Psoas muscle (tissue), 8 donors: ENCODE results near the gene FGF14. TPM values are rescaled to one million over a fixed set of nuclear protein-coding genes. Genes with fewer than 3 reads are reported as not detected.

Experiments used
- ATAC-seq, 4 donors: fragments of 200-7000 bp; cut with Tn5 transposase; one replicate each; pipeline ENCODE4 v1.9.1; 2020; ENCODE audit warnings: moderate library complexity in 3 of 4, mild to moderate bottlenecking in 2 of 4
- DNase-seq, 2 donors: peaks; one replicate each; pipeline ENCODE4 v3.0.0-alpha.2; 2020
- H3K27ac ChIP-seq: fragments of 200-600 bp; one replicate; pipeline ENCODE4 v1.8.0; 2022
- H3K27me3 ChIP-seq, 3 donors: fragments of 200-600 bp in 1 of 3; one replicate each; pipeline versions ENCODE4 v1.6.1 to v1.8.0; 2013 to 2022; ENCODE audit warnings: low read length in 2 of 3, mild to moderate bottlenecking in 2 of 3, moderate library complexity in 1 of 3; ENCODE audit not compliant: insufficient read depth in 3 of 3
- H3K36me3 ChIP-seq, 2 donors: fragments of 200-600 bp in 1 of 2; one replicate each; pipeline versions ENCODE4 v1.6.1 to v1.8.0; 2013 to 2022; ENCODE audit warnings: low read depth in 1 of 2, mild to moderate bottlenecking in 1 of 2, moderate library complexity in 1 of 2; ENCODE audit not compliant: insufficient read depth in 1 of 2
- H3K4me1 ChIP-seq: fragments of 200-600 bp; one replicate; pipeline ENCODE4 v1.8.0; 2022
- H3K4me3 ChIP-seq: fragments of 200-600 bp; one replicate; pipeline ENCODE4 v1.8.0; 2022; ENCODE audit warnings: mild to moderate bottlenecking
- H3K9me3 ChIP-seq: fragments of 200-600 bp; one replicate; pipeline ENCODE4 v1.8.0; 2022
- CTCF ChIP-seq: fragments of 200-600 bp; IDR thresholded peaks from one replicate; pipeline ENCODE4 v1.8.0; 2022; ENCODE audit warnings: antibody characterized with exemption
- WGBS, 3 donors: extraction: QIAGEN DNeasy Blood & Tissue Kit; methylation state at CpG; one replicate each; pipeline versions ENCODE4 v1.1.6 to v1.1.7; 2013; 5-methylcytosine and 5-hydroxymethylcytosine counted together
- intact Hi-C, 2 donors: fragments of 100-400 bp; cut with DNase I; formaldehyde crosslinking; loops; one replicate each; pipeline versions ENCODE4 v1.11.0 to v1.14.2; 2022
- polyA plus RNA-seq, 3 donors: library from polyadenylated mRNA; stranded (reverse); fragments of 200-250 nt; gene quantifications; one replicate each; pipeline ENCODE4 v1.2.3, GENCODE V29; 2013
- total RNA-seq, 4 donors: library from RNA; stranded (reverse); fragmentation: NEBNext Ultra II Directional in 2 of 4; extraction: Animal tissue kit (Norgen Biotek cat#: 25700) in 2 of 4; gene quantifications; one replicate each; pipeline versions ENCODE4 v1.2.1 to v1.2.4, GENCODE V29; 2021 to 2023
- donor health status: healthy with polysubstance abuse.
- donor health status: DM: no; HTN: no; CAD: no; lungs with moderate emphysema.
- donor health status: Bipolar disorder and iron deficiency.
- donor health status: healthy.
- donor health status: DM: yes; HTN: yes; CAD: no.
- donor health status: DM: no; HTN: no; CAD: no.
- donor health status: DM: no; HTN: no; CAD: no.
- donor health status: DM: yes; HTN: yes; CAD: no.

FGF14 gene
- total and polyA plus RNA-seq, 7 donors = 0.01 to 0.05 (median 0.02) TPM; not detected in 4

- no peak for ATAC-seq
- intact Hi-C loops = no loop called here
- Histone ChIP-seq H3K4me1 (no peaks in the 10 kb centered on the region), H3K9me3 (no peaks in the 10 kb centered on the region), H3K27me3 (no peaks in the 10 kb centered on the region), H3K4me3 (no peak overlapping the region), H3K36me3 (no peaks in the 10 kb centered on the region), H3K27ac (no peak overlapping the region)
- DNase-seq = no peak
- no peak for TF ChIP-seq CTCF
These were observed 617.5 kb downstream of the FGF14 start for GRCh38 chr13:101784313-101784712.

- TF ChIP-seq CTCF = no peak
- no peak for DNase-seq
- H3K9me3 ChIP-seq = no peaks in the 10 kb centered on the region
- no peak overlapping the region for H3K27ac ChIP-seq
- H3K27me3 ChIP-seq = no peaks in the 10 kb centered on the region
- H3K36me3 ChIP-seq = no peaks in the 10 kb centered on the region
- intact Hi-C loops = no loop called here
- no peaks in the 10 kb centered on the region for H3K4me1 ChIP-seq
- no peak for ATAC-seq
- H3K4me3 ChIP-seq = no peak overlapping the region
These were observed 618.3 kb downstream of the FGF14 start for GRCh38 chr13:101783554-101783953.

- no peak overlapping the region for H3K27ac ChIP-seq
- intact Hi-C loops = no loop called here
- H3K4me1 ChIP-seq = no peaks in the 10 kb centered on the region
- H3K9me3 ChIP-seq = no peaks in the 10 kb centered on the region
- H3K4me3 ChIP-seq = no peak overlapping the region
- TF ChIP-seq CTCF = no peak
- H3K27me3 ChIP-seq = no peaks in the 10 kb centered on the region
- H3K36me3 ChIP-seq = no peaks in the 10 kb centered on the region
- DNase-seq (no peak), ATAC-seq (no peak)
These were observed 621.6 kb downstream of the FGF14 start for GRCh38 chr13:101780211-101780610.

- H3K9me3 ChIP-seq = no peaks in the 10 kb centered on the region
- no peak for ATAC-seq
- DNase-seq = no peak
- no peak overlapping the region for H3K27ac ChIP-seq
- H3K4me3 ChIP-seq = no peak overlapping the region
- H3K4me1 ChIP-seq = no peaks in the 10 kb centered on the region
- H3K27me3 ChIP-seq = no peaks in the 10 kb centered on the region
- intact Hi-C loops = no loop called here
- no peak for TF ChIP-seq CTCF
- WGBS, 3 donors = 72 to 76% (median 74%) methylated on average over 4 of the region's 4 CpGs
- H3K36me3 ChIP-seq = no peaks in the 10 kb centered on the region
These were observed 622.7 kb downstream of the FGF14 start for GRCh38 chr13:101779147-101779546.

- H3K27me3 ChIP-seq = no peaks in the 10 kb centered on the region
- no peak overlapping the region for H3K4me3 ChIP-seq
- no peak for DNase-seq
- H3K9me3 ChIP-seq = no peaks in the 10 kb centered on the region
- intact Hi-C loops = no loop called here
- TF ChIP-seq CTCF = no peak
- no peaks in the 10 kb centered on the region for H3K4me1 ChIP-seq
- no peaks in the 10 kb centered on the region for H3K36me3 ChIP-seq
- WGBS, 3 donors = 79 to 87% (median 83%) methylated on average over 1 of the region's 1 CpG
- H3K27ac ChIP-seq = no peak overlapping the region
- no peak for ATAC-seq
These were observed 626.6 kb downstream of the FGF14 start for GRCh38 chr13:101775267-101775666.
